Cerebellar cortex (tissue), 1 donor: ENCODE data around the gene MRPS31.
"Not testable (repeated sequence)": the region's sequence is repeated elsewhere in the genome, so short reads cannot be mapped to it uniquely, and the experiment has no call there.

Source experiments
- DNase-seq: peaks from one replicate; pipeline ENCODE4 v3.0.0-alpha.2; 2015; ENCODE audit warnings: low spot score

MRPS31 gene

GRCh38 chr13:40758811-40759210 lies 12.2 kb downstream of the MRPS31 start:
- no peak for DNase-seq

- DNase-seq, result no peak
Measured at GRCh38 chr13:40756042-40756441, 14.9 kb downstream of the MRPS31 start.

GRCh38 chr13:40755082-40755700 lies 15.8 kb downstream of the MRPS31 start:
- no peak for DNase-seq

- DNase-seq, result no peak
Measured at GRCh38 chr13:40749327-40749726, 21.7 kb downstream of the MRPS31 start.

- DNase-seq, result not testable (repeated sequence)
Measured at GRCh38 chr13:40735232-40735548, 35.8 kb downstream of the MRPS31 start.

- not testable (repeated sequence) for DNase-seq
Measured at GRCh38 chr13:40734536-40735231, 36.3 kb downstream of the MRPS31 start.

- no peak for DNase-seq
Measured at GRCh38 chr13:40732658-40733057, 38.3 kb downstream of the MRPS31 start.

- no peak for DNase-seq
Measured at GRCh38 chr13:40728595-40728994, 42.4 kb downstream of the MRPS31 start.

GRCh38 chr13:40714433-40714832 lies 56.6 kb downstream of the MRPS31 start:
- DNase-seq, result not testable (repeated sequence)

GRCh38 chr13:40706439-40706838 lies 64.6 kb downstream of the MRPS31 start:
- no peak for DNase-seq

GRCh38 chr13:40697711-40698110 lies 73.3 kb downstream of the MRPS31 start:
- DNase-seq, result no peak

- DNase-seq, result no peak
Measured at GRCh38 chr13:40694426-40694825, 76.6 kb downstream of the MRPS31 start.

GRCh38 chr13:40692946-40693345 lies 78.0 kb downstream of the MRPS31 start:
- DNase-seq, result no peak

GRCh38 chr13:40688781-40689180 lies 82.2 kb downstream of the MRPS31 start:
- DNase-seq, result no peak

GRCh38 chr13:40682449-40683240 lies 88.3 kb downstream of the MRPS31 start:
- DNase-seq, result peak; percentile 33

GRCh38 chr13:40681341-40682146 lies 89.4 kb downstream of the MRPS31 start:
- DNase-seq, result no peak

- DNase-seq, result no peak
Measured at GRCh38 chr13:40680659-40681323, 90.2 kb downstream of the MRPS31 start.

GRCh38 chr13:40679480-40679985 lies 91.5 kb downstream of the MRPS31 start:
- no peak for DNase-seq
